Activated T-cell treated with anti-CD3 and anti-CD28 coated beads, Interleukin-2, amount 50 U/mL, for 4 hours (primary cell): ENCODE measurements around the gene MAGEB18. TPM values are rescaled to one million over a fixed set of nuclear protein-coding genes. Genes with fewer than 3 reads are reported as not detected.

ENCODE experiments used
- ATAC-seq, 2 donors: fragments of 200-7000 bp; cut with Tn5 transposase; one replicate each; pipeline ENCODE4 v1.10.0; 2021
- DNase-seq: peaks from one replicate; pipeline ENCODE4 v3.0.0-alpha.2; 2020
- H3K27me3 Mint-ChIP-seq: one replicate; pipeline ENCODE4 v1.8.0; 2021; ENCODE audit warnings: low read depth, mixed read lengths
- H3K36me3 Mint-ChIP-seq: one replicate; pipeline ENCODE4 v1.8.0; 2022; ENCODE audit warnings: mixed read lengths; ENCODE audit not compliant: insufficient read depth
- H3K4me1 Mint-ChIP-seq: one replicate; pipeline ENCODE4 v1.8.0; 2021; ENCODE audit warnings: low read depth, mixed read lengths
- H3K4me3 Mint-ChIP-seq: one replicate; pipeline ENCODE4 v1.8.0; 2021; ENCODE audit warnings: mild to moderate bottlenecking, moderate library complexity, mixed read lengths
- H3K9me3 Mint-ChIP-seq: one replicate; pipeline ENCODE4 v1.8.0; 2021; ENCODE audit warnings: mixed read lengths
- total RNA-seq, 3 donors: library from RNA; stranded (reverse); gene quantifications; one replicate each; pipeline ENCODE4 v1.2.1, GENCODE V29; 2021

Gene MAGEB18
- total RNA-seq: not detected

- no peak for DNase-seq
- Mint-ChIP-seq H3K4me3 (no peak within 1 kb of the TSS), H3K27me3 (no peaks in the 10 kb centered on the region), H3K9me3 (no peaks in the 10 kb centered on the region), H3K36me3 (no peaks in the 10 kb centered on the region), H3K4me1 (no peaks in the 10 kb centered on the region)
- ATAC-seq: no peak
Measured at GRCh38 chrX:26138274-26138673, at the start of gene MAGEB18. MAGEB18 (plus strand) TSS chrX:26138343; CDS start chrX:26138986, 643 bp downstream.

DNA sequence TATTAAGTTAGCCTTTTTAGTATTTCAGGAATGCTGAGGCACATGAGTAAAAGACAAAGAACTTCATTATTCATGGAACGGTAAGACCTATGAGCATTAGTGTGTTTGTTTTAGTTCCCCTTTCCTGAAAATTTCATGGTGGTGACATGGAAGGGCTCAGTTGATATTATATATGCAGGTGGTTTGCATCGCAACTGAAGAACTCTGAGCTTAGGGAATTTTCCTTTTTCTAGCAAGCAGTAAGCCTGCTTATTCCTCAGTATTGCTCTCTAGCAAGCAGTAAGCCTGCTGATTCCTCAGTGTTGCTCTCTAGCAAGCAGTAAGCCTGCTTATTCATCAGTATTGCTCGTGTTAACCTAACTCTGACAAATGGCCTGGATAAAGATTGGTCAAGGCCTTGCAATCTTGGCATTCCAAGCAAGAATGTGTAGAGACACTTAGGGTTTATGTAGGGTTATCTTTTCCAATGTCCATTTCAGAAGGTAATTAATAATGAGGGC lies 37.7 kb upstream of the MAGEB18 start:
- ATAC-seq (no peak), DNase-seq (no peak)
- Mint-ChIP-seq H3K4me3 (no peak overlapping the region), H3K27me3 (no peaks in the 10 kb centered on the region), H3K36me3 (no peaks in the 10 kb centered on the region), H3K9me3 (peaks cover 5% of the 10 kb centered on the region), H3K4me1 (no peaks in the 10 kb centered on the region)

- H3K4me1 Mint-ChIP-seq: no peaks in the 10 kb centered on the region
- DNase-seq (no peak), ATAC-seq (no peak)
- no peaks in the 10 kb centered on the region for H3K36me3 Mint-ChIP-seq
- peaks cover 4% of the 10 kb centered on the region for H3K9me3 Mint-ChIP-seq
- no peak overlapping the region for H3K4me3 Mint-ChIP-seq
- H3K27me3 Mint-ChIP-seq: no peaks in the 10 kb centered on the region
Measured at GRCh38 chrX:26109142-26109541, 29.0 kb upstream of the MAGEB18 start.

- Mint-ChIP-seq H3K36me3 (no peaks in the 10 kb centered on the region), H3K27me3 (no peaks in the 10 kb centered on the region), H3K4me3 (no peak overlapping the region), H3K9me3 (no peaks in the 10 kb centered on the region), H3K4me1 (no peaks in the 10 kb centered on the region)
- DNase-seq (no peak), ATAC-seq (no peak)
Measured at GRCh38 chrX:26146024-26146423, 7.9 kb downstream of the MAGEB18 start.

DNA sequence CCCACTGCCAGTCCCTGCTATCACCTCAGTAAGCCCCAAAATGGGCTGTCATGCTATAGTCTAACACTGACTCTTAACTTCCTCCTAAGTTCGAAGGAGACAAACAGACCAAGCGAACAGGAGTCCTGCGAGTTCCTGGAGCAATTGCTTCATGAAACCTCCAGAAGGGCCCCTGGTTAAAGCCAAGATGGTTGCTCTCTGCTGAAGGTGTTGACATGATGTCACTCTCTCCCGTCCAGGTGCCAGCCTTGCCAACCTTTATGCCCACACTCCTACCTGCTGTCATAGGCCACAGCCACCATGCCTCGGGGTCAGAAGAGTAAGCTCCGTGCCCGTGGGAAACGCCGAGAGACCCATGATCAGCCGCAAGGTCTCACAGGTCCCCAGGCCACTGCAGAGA lies 22.2 kb downstream of the MAGEB18 start, which contains the start of gene MAGEB6B:
Gene MAGEB6B, plus strand, starts transcription at position 301 of the 400 bp plus-strand sequence. Its CDS starts 0 bp downstream, at position 301.
- no peaks in the 10 kb centered on the region for H3K27me3 Mint-ChIP-seq
- DNase-seq: no peak
- no peaks in the 10 kb centered on the region for H3K36me3 Mint-ChIP-seq

More for the DNA sequence above, 22.2 kb downstream of the MAGEB18 start, which contains the start of gene MAGEB6B:
- Mint-ChIP-seq H3K4me1 (no peaks in the 10 kb centered on the region), H3K4me3 (no peak within 1 kb of the TSS), H3K9me3 (no peaks in the 10 kb centered on the region)
- ATAC-seq: no peak

Other genes starting within 250 kb of the MAGEB18 start
- gene MAGEB6B, start 22.3 kb downstream of the MAGEB18 start, total RNA-seq: not detected
- not detected for gene MAGEB6, start 54.1 kb downstream of the MAGEB18 start, total RNA-seq
- not detected for gene MAGEB5, start 77.8 kb downstream of the MAGEB18 start, total RNA-seq